ENCODE results near the gene FAM20C. TPM values are rescaled to one million over a fixed set of nuclear protein-coding genes. Genes with fewer than 3 reads are reported as not detected.

The FAM20C gene
- total RNA-seq, 1 donor from 2014 or later, result 0.11 TPM

- no peak for DNase-seq
- H3K36me3 Mint-ChIP-seq (ENCODE audit: low read depth), result no peaks in the 10 kb centered on the region
- no peak for ATAC-seq (ENCODE audit: low read depth)
- ChIA-PET POLR2A (no interaction called here), CTCF (no interaction called here)
- no peak for TF ChIP-seq CTCF (IDR thresholded peaks at IDR 0.05)
- H3K4me3 Mint-ChIP-seq, result no peak overlapping the region
- peaks cover 8% of the 10 kb centered on the region for H3K9me3 Mint-ChIP-seq
- intact Hi-C loops (cut with micrococcal nuclease), result no loop called here
- H3K4me1 Mint-ChIP-seq, result no peaks in the 10 kb centered on the region
- H3K27ac Mint-ChIP-seq, result no peak overlapping the region
- peaks cover 4% of the 10 kb centered on the region for H3K27me3 Mint-ChIP-seq
Observed at GRCh38 chr7:303884-304573, 111.7 kb downstream of the FAM20C start.

- Mint-ChIP-seq H3K27me3 (peaks cover 4% of the 10 kb centered on the region), H3K27ac (no peak overlapping the region), H3K9me3 (peaks cover 8% of the 10 kb centered on the region), H3K4me1 (no peaks in the 10 kb centered on the region), H3K36me3 (ENCODE audit: low read depth) (no peaks in the 10 kb centered on the region), H3K4me3 (no peak overlapping the region)
- TF ChIP-seq CTCF (IDR thresholded peaks at IDR 0.05), result no peak
- ATAC-seq (ENCODE audit: low read depth) (no peak), DNase-seq (no peak)
- intact Hi-C loops (cut with micrococcal nuclease), result no loop called here
- POLR2A ChIA-PET, result no interaction called here
- CTCF ChIA-PET, result no interaction called here
Observed at GRCh38 chr7:304574-305409, 112.4 kb downstream of the FAM20C start.

GRCh38 chr7:305410-306151 is 113.2 kb downstream of the FAM20C start:
- Mint-ChIP-seq H3K4me1 (no peaks in the 10 kb centered on the region), H3K27ac (no peak overlapping the region), H3K36me3 (ENCODE audit: low read depth) (no peaks in the 10 kb centered on the region), H3K27me3 (peaks cover 4% of the 10 kb centered on the region), H3K4me3 (no peak overlapping the region), H3K9me3 (peaks cover 8% of the 10 kb centered on the region)
- ATAC-seq (ENCODE audit: low read depth) (no peak), DNase-seq (no peak)
- no peak for TF ChIP-seq CTCF (IDR thresholded peaks at IDR 0.05)
- intact Hi-C loops (cut with micrococcal nuclease), result no loop called here
- ChIA-PET POLR2A (no interaction called here), CTCF (no interaction called here)

DNA sequence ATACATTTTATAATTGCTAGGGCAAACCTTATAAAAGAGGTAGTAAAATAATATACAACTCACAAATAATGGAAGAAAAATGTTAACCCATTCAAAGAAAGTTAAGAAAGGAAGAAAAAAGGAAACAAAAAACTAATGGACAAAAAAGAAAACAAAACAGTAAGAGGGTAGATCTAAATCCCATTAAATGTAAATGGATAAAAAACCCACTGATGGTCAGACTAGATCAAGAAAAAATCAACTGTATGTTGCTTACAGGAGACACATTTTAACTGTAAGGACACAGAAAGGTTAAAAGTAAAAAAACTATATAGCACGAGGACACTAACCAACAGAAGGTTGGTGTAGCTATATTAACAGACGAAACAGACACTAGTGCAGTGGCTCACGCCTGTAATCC is 115.6 kb downstream of the FAM20C start:
- no peaks in the 10 kb centered on the region for H3K4me1 Mint-ChIP-seq

More for the DNA sequence above, 115.6 kb downstream of the FAM20C start:
- ATAC-seq (ENCODE audit: low read depth), result no peak
- no peaks in the 10 kb centered on the region for H3K36me3 Mint-ChIP-seq (ENCODE audit: low read depth)
- H3K27ac Mint-ChIP-seq, result no peak overlapping the region
- H3K27me3 Mint-ChIP-seq, result peaks cover 7% of the 10 kb centered on the region
- intact Hi-C loops (cut with micrococcal nuclease), result no loop called here
- no peak overlapping the region for H3K4me3 Mint-ChIP-seq
- ChIA-PET CTCF (no interaction called here), POLR2A (no interaction called here)
- no peak for TF ChIP-seq CTCF (IDR thresholded peaks at IDR 0.05)
- DNase-seq, result no peak
- peaks cover 8% of the 10 kb centered on the region for H3K9me3 Mint-ChIP-seq
